ENCODE results near the gene RNF144B.

GRCh38 chr6:18388271-18388670 lies 1.1 kb downstream of the RNF144B start:
- TF ChIP-seq POLR2AphosphoS5 (IDR thresholded peaks at IDR 0.05; ENCODE audit: low read depth) = no peak
- no peak for TF ChIP-seq CTCF (IDR thresholded peaks at IDR 0.05; ENCODE audit: insufficient read depth, low read length)
- TF ChIP-seq REST (IDR thresholded peaks at IDR 0.05; ENCODE audit: insufficient replicate concordance, low read depth) = no peak

All from HL-60 (cell line).